Activated T-cell treated with anti-CD3 and anti-CD28 coated beads for 24 hours (primary cell): Measurements from ENCODE around the gene USP17L12.
"Not testable (repeated sequence)": the region's sequence is repeated elsewhere in the genome, so short reads cannot be mapped to it uniquely, and the experiment has no call there.

Experiments
- DNase-seq: peaks from one replicate; pipeline ENCODE4 v3.0.0-alpha.2; 2020; ENCODE audit warnings: low read depth

Gene USP17L12, protein sequence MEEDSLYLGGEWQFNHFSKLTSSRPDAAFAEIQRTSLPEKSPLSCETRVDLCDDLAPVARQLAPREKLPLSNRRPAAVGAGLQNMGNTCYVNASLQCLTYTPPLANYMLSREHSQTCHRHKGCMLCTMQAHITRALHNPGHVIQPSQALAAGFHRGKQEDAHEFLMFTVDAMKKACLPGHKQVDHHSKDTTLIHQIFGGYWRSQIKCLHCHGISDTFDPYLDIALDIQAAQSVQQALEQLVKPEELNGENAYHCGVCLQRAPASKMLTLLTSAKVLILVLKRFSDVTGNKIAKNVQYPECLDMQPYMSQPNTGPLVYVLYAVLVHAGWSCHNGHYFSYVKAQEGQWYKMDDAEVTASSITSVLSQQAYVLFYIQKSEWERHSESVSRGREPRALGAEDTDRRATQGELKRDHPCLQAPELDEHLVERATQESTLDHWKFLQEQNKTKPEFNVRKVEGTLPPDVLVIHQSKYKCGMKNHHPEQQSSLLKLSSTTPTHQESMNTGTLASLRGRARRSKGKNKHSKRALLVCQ

DNA sequence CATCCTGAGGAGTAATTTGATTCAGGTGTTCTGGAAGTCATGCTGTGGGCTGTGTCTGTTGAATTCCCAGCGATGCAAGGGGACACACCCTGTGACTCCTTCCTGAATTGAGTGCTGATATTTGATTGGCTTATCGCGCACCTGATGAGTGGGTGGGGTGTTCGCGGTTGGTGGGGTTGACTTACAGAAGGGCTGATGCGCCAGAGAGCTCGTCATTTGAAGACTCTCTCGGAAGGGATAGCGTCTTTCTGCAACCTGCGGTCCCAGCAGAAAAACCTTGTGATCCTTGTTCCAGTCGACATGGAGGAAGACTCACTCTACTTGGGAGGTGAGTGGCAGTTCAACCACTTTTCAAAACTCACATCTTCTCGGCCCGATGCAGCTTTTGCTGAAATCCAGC is at the start of gene USP17L12:
Gene USP17L12, plus strand, starts transcription at position 301 of the 400 bp plus-strand sequence. Its CDS starts 0 bp downstream, at position 301.
- not testable (repeated sequence) for DNase-seq

DNA sequence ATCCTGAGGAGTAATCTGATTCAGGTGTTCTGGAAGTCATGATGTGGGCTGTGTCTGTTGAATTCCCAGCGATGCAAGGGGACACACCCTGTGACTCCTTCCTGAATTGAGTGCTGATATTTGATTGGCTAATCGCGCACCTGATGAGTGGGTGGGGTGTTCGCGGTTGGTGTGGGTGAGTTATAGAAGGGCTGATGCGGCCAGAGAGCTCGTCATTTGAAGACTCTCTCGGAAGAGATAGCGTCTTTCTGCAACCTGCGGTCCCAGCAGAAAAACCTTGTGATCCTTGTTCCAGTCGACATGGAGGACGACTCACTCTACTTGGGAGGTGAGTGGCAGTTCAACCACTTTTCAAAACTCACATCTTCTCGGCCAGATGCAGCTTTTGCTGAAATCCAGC is 9.6 kb upstream of the USP17L12 start, which contains the start of gene USP17L10:
Gene USP17L10, plus strand, starts transcription at position 301 of the 400 bp plus-strand sequence. Its CDS starts 0 bp downstream, at position 301.
- not testable (repeated sequence) for DNase-seq

DNA sequence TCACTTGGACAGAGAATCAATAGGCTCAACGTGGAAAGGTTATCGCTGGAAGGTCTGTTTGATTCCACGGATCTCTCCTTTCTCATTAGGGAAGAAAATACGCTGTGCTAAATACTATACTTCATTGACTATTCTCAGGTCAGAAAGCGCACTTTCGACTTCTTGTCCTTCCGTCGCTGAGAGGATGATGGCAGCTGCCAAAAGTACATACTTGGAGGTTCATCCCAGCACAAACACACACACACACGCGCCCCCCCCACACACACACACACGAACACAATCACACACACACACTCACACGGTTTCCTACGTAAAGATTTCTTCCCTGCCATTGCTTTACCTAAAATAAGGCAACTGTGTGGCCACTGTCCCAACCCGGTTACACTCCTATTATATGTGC is 5.3 kb upstream of the USP17L12 start:
- DNase-seq, result not testable (repeated sequence)

- DNase-seq, result not testable (repeated sequence)
Observed at GRCh38 chr4:9215105-9215504, 4.8 kb upstream of the USP17L12 start, which contains the start of gene USP17L11. Gene USP17L11, plus strand, starts transcription at chr4:9215405. Its CDS starts 0 bp downstream, at chr4:9215405.

DNA sequence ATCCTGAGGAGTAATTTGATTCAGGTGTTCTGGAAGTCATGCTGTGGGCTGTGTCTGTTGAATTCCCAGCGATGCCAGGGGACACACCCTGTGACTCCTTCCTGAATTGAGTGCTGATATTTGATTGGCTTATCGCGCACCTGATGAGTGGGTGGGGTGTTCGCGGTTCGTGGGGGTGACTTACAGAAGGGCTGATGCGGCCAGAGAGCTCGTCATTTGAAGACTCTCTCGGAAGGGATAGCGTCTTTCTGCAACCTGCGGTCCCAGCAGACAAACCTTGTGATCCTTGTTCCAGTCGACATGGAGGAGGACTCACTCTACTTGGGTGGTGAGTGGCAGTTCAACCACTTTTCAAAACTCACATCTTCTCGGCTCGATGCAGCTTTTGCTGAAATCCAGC is 4.6 kb downstream of the USP17L12 start, which contains the start of gene USP17L13:
Gene USP17L13, plus strand, starts transcription at position 301 of the 400 bp plus-strand sequence. Its CDS starts 0 bp downstream, at position 301.
- DNase-seq, result not testable (repeated sequence)

DNA sequence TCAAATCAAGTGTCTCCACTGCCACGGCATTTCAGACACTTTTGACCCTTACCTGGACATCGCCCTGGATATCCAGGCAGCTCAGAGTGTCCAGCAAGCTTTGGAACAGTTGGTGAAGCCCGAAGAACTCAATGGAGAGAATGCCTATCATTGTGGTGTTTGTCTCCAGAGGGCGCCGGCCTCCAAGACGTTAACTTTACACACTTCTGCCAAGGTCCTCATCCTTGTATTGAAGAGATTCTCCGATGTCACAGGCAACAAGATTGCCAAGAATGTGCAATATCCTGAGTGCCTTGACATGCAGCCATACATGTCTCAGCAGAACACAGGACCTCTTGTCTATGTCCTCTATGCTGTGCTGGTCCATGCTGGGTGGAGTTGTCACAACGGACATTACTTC is 10.3 kb downstream of the USP17L12 start:
- not testable (repeated sequence) for DNase-seq

GRCh38 chr4:9234085-9234484 is 14.1 kb downstream of the USP17L12 start, which contains the start of gene USP17L15:
Gene USP17L15, plus strand, starts transcription at chr4:9234385. Its CDS starts 0 bp downstream, at chr4:9234385.
- DNase-seq, result not testable (repeated sequence)

GRCh38 chr4:9238461-9238860 is 18.5 kb downstream of the USP17L12 start:
- not testable (repeated sequence) for DNase-seq

DNA sequence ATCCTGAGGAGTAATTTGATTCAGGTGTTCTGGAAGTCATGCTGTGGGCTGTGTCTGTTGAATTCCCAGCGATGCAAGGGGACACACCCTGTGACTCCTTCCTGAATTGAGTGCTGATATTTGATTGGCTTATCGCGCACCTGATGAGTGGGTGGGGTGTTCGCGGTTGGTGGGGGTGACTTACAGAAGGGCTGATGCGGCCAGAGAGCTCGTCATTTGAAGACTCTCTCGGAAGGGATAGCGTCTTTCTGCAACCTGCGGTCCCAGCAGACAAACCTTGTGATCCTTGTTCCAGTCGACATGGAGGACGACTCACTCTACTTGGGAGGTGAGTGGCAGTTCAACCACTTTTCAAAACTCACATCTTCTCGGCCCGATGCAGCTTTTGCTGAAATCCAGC is 23.6 kb downstream of the USP17L12 start, which contains the start of gene USP17L17:
Gene USP17L17, plus strand, starts transcription at position 301 of the 400 bp plus-strand sequence. Its CDS starts 0 bp downstream, at position 301.
- not testable (repeated sequence) for DNase-seq

- DNase-seq, result not testable (repeated sequence)
Observed at GRCh38 chr4:9247953-9248680, 28.2 kb downstream of the USP17L12 start, which contains the start of gene USP17L18. Gene USP17L18, plus strand, starts transcription at chr4:9248630. Its CDS starts 0 bp downstream, at chr4:9248630.

GRCh38 chr4:9253078-9253477 is 33.1 kb downstream of the USP17L12 start, which contains the start of gene USP17L19:
Gene USP17L19, plus strand, starts transcription at chr4:9253378. Its CDS starts 0 bp downstream, at chr4:9253378.
- not testable (repeated sequence) for DNase-seq

DNA sequence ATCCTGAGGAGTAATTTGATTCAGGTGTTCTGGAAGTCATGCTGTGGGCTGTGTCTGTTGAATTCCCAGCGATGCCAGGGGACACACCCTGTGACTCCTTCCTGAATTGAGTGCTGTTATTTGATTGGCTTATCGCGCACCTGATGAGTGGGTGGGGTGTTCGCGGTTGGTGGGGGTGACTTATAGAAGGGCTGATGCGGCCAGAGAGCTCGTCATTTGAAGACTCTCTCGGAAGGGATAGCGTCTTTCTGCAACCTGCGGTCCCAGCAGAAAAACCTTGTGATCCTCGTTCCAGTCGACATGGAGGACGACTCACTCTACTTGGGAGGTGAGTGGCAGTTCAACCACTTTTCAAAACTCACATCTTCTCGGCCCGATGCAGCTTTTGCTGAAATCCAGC is 37.9 kb downstream of the USP17L12 start, which contains the start of gene USP17L20:
Gene USP17L20, plus strand, starts transcription at position 301 of the 400 bp plus-strand sequence. Its CDS starts 0 bp downstream, at position 301.
- not testable (repeated sequence) for DNase-seq

GRCh38 chr4:9262572-9262971 is 42.6 kb downstream of the USP17L12 start, which contains the start of gene USP17L21:
Gene USP17L21, plus strand, starts transcription at chr4:9262872. Its CDS starts 0 bp downstream, at chr4:9262872.
- DNase-seq, result not testable (repeated sequence)

- DNase-seq, result not testable (repeated sequence)
Observed at GRCh38 chr4:9267319-9267718, 47.4 kb downstream of the USP17L12 start, which contains the start of gene USP17L22. Gene USP17L22, plus strand, starts transcription at chr4:9267619. Its CDS starts 0 bp downstream, at chr4:9267619.
